ENCODE results near the gene DLGAP1.

- TF ChIP-seq TCF7L2 (IDR thresholded peaks at IDR 0.05; ENCODE audit: borderline replicate concordance, extremely low read depth, insufficient read depth, insufficient read length): no peak
- no peak for TF ChIP-seq MAX (IDR thresholded peaks at IDR 0.05)
- no peak for TF ChIP-seq POLR2AphosphoS5 (IDR thresholded peaks at IDR 0.05; ENCODE audit: low read depth, low read length)
- no peak for TF ChIP-seq CBX3 (IDR thresholded peaks at IDR 0.05; ENCODE audit: low read depth)
- no peak for TF ChIP-seq EZH2 (IDR thresholded peaks at IDR 0.05)
- TF ChIP-seq, protein P1, sequence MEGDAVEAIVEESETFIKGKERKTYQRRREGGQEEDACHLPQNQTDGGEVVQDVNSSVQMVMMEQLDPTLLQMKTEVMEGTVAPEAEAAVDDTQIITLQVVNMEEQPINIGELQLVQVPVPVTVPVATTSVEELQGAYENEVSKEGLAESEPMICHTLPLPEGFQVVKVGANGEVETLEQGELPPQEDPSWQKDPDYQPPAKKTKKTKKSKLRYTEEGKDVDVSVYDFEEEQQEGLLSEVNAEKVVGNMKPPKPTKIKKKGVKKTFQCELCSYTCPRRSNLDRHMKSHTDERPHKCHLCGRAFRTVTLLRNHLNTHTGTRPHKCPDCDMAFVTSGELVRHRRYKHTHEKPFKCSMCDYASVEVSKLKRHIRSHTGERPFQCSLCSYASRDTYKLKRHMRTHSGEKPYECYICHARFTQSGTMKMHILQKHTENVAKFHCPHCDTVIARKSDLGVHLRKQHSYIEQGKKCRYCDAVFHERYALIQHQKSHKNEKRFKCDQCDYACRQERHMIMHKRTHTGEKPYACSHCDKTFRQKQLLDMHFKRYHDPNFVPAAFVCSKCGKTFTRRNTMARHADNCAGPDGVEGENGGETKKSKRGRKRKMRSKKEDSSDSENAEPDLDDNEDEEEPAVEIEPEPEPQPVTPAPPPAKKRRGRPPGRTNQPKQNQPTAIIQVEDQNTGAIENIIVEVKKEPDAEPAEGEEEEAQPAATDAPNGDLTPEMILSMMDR (IDR thresholded peaks at IDR 0.05 in 2 of 3, conservative IDR thresholded peaks at IDR 0.05 in 1 of 3; ENCODE audit: borderline replicate concordance in 1 of 3, insufficient read depth in 1 of 3, low read depth in 2 of 3, low read length in 2 of 3): no peak
- no peak for TF ChIP-seq SRF (IDR thresholded peaks at IDR 0.05; ENCODE audit: low read depth)
- TF ChIP-seq SIN3A (IDR thresholded peaks at IDR 0.05; ENCODE audit: low read depth): no peak
- no peak for TF ChIP-seq SP1 (IDR thresholded peaks at IDR 0.05; ENCODE audit: low read depth)
- TF ChIP-seq YY1 (IDR thresholded peaks at IDR 0.05; ENCODE audit: extremely low read depth, insufficient replicate concordance, low read depth, low read length): no peak
Measured at GRCh38 chr18:3864669-3865298, 590.3 kb downstream of the DLGAP1 start.

Data from HCT116 (cell line).